Thyroid gland (tissue), 4 donors: ENCODE measurements around the gene DOCK10. TPM values are rescaled to one million over a fixed set of nuclear protein-coding genes. Genes with fewer than 3 reads are reported as not detected.

ENCODE experiments used
- DNase-seq, 2 donors: peaks; one replicate each; pipeline ENCODE4 v3.0.0-alpha.2; 2019
- H3K27ac ChIP-seq, 3 donors: fragments of 200-600 bp; sonication (generic); 1 replicate in 2 of 3; 2 replicates in 1 of 3; pipeline ENCODE4 v1.5.1; 2016 to 2019; ENCODE audit warnings: mild to moderate bottlenecking in 1 of 3, moderate library complexity in 1 of 3
- H3K27me3 ChIP-seq: fragments of 200-600 bp; sonication (generic); one replicate; pipeline ENCODE4 v1.5.1; 2019
- H3K36me3 ChIP-seq, 2 donors: fragments of 200-600 bp; sonication (generic); one replicate each; pipeline ENCODE4 v1.5.1; 2016 to 2019
- H3K4me1 ChIP-seq, 2 donors: fragments of 200-600 bp; sonication (generic); one replicate each; pipeline ENCODE4 v1.5.1; 2017 to 2019
- H3K4me3 ChIP-seq, 3 donors: fragments of 200-600 bp; sonication (generic); replicated peaks in 1 of 3; 1 replicate in 2 of 3; 2 replicates in 1 of 3; pipeline ENCODE4 v1.5.1; 2016; ENCODE audit warnings: mild to moderate bottlenecking in 1 of 3
- H3K9me3 ChIP-seq: fragments of 200-600 bp; sonication (generic); one replicate; pipeline ENCODE4 v1.5.1; 2017
- POLR2A ChIP-seq, 2 donors: fragments of 450-650 bp; IDR thresholded peaks; one replicate each; pipeline ENCODE4 v1.6.1; 2017; ENCODE audit warnings: antibody characterized with exemption in 2 of 2, mild to moderate bottlenecking in 2 of 2, moderate library complexity in 1 of 2
- WGBS, 2 donors: methylation state at CpG; one replicate each; pipeline ENCODE4 v1.1.5; 2017; 5-methylcytosine and 5-hydroxymethylcytosine counted together
- intact Hi-C: fragments of 100-400 bp; cut with DNase I; formaldehyde crosslinking; loops from one replicate; pipeline ENCODE4 v1.15.1; 2023
- total RNA-seq, 4 donors: library from RNA; depleted of rRNA; stranded (reverse); fragments of >200 nt; gene quantifications; one replicate each; pipeline ENCODE4 v1.2.3, GENCODE V29; 2016
- TF ChIP-seq, protein P1 (sequence below), 6 experiments: fragments of 200-600 bp in 3 of 6; fragments of 450-650 bp in 3 of 6; sonication (generic) in 3 of 6; IDR thresholded peaks; one replicate each; pipeline ENCODE4 v1.5.1; 2016 to 2019; ENCODE audit warnings: antibody characterized with exemption in 6 of 6, mild to moderate bottlenecking in 2 of 6, inconsistent platforms in 1 of 6, moderate library complexity in 1 of 6

Gene DOCK10
- total RNA-seq, 4 donors from 2014 or later: 4.6 to 8.9 (median 7.1) TPM

DNA sequence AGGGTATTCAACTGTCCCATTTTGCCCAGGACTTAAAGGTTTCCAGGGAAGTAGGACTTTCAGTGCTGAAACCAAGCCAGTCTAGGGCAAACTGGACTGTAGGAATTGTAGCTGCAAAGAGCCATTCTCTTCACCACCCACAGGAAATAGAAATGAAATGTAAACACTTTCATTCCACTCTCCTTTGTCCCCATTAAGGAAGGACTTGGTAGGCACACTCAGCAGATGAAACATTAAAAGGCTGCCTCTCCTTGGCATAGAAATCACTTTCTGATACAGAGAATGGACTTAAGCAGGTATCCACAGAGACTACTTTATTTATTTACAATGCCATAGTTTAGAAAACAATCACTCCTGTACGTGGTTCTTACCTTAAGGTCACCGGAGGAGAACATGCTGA, 223.2 kb downstream of the DOCK10 start:
- no peak overlapping the region for H3K4me3 ChIP-seq
- no peak for DNase-seq
- intact Hi-C loops: no loop called here
- no peaks in the 10 kb centered on the region for H3K4me1 ChIP-seq
- TF ChIP-seq, protein P1, sequence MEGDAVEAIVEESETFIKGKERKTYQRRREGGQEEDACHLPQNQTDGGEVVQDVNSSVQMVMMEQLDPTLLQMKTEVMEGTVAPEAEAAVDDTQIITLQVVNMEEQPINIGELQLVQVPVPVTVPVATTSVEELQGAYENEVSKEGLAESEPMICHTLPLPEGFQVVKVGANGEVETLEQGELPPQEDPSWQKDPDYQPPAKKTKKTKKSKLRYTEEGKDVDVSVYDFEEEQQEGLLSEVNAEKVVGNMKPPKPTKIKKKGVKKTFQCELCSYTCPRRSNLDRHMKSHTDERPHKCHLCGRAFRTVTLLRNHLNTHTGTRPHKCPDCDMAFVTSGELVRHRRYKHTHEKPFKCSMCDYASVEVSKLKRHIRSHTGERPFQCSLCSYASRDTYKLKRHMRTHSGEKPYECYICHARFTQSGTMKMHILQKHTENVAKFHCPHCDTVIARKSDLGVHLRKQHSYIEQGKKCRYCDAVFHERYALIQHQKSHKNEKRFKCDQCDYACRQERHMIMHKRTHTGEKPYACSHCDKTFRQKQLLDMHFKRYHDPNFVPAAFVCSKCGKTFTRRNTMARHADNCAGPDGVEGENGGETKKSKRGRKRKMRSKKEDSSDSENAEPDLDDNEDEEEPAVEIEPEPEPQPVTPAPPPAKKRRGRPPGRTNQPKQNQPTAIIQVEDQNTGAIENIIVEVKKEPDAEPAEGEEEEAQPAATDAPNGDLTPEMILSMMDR (IDR thresholded peaks at IDR 0.05): no peak
- TF ChIP-seq POLR2A (IDR thresholded peaks at IDR 0.05): no peak
- no peaks in the 10 kb centered on the region for H3K9me3 ChIP-seq
- WGBS, 2 donors: 76 to 85% methylated on average over 2 of the region's 2 CpGs
- no peaks in the 10 kb centered on the region for H3K36me3 ChIP-seq
- no peak overlapping the region for H3K27ac ChIP-seq
- no peaks in the 10 kb centered on the region for H3K27me3 ChIP-seq

DNA sequence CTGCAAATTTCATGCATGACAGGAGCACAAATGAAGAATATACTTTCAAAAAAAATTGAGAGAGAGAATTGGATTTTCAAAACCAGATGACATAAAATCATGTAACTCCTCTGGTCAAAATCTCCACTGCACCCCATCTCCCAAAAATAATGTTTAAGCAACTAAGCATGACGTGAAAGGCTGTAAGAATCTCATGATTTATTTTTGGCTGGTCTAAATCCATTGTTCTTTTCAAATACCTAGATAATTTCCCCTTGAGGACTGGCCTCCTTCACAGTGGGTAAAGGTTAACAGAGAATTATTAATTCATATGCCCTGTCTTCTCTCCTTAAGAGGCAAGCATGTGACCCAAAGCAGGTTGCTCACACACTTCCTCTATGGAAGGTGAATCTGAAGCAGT, 224.6 kb downstream of the DOCK10 start:
- no peak for DNase-seq
- intact Hi-C loops: no loop called here
- Histone ChIP-seq H3K9me3 (no peaks in the 10 kb centered on the region), H3K4me3 (no peak overlapping the region), H3K36me3 (no peaks in the 10 kb centered on the region), H3K27ac (no peak overlapping the region), H3K4me1 (no peaks in the 10 kb centered on the region), H3K27me3 (no peaks in the 10 kb centered on the region)
- 91 to 92% methylated on average over 1 of the region's 1 CpG for WGBS, 2 donors
- TF ChIP-seq, protein P1 (IDR thresholded peaks at IDR 0.05): no peak
- no peak for TF ChIP-seq POLR2A (IDR thresholded peaks at IDR 0.05)

DNA sequence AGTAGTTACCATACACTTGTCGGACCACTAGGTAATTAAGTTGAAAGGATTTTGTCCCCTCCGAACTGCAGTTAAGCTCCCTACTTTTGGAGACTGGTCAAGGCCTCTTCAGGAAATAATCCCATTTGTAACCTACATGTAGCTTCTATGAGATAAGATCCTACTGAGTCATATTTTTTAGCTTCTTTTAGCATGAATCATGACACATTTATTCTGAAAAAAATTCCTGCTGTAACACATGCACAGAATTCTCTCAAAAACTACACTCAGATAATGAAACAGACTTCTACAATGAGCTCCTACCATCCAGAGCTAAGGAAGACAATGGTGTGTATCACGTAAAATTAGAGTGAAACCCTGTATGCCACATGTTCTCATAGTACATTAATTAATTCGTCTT, 225.5 kb downstream of the DOCK10 start:
- no peak for DNase-seq
- Histone ChIP-seq H3K27me3 (no peaks in the 10 kb centered on the region), H3K4me1 (no peaks in the 10 kb centered on the region), H3K27ac (no peak overlapping the region), H3K4me3 (no peak overlapping the region), H3K36me3 (no peaks in the 10 kb centered on the region), H3K9me3 (no peaks in the 10 kb centered on the region)
- intact Hi-C loops: no loop called here
- WGBS, 2 donors: 74 to 95% methylated on average over 4 of the region's 4 CpGs
- TF ChIP-seq, protein P1 (IDR thresholded peaks at IDR 0.05): no peak
- no peak for TF ChIP-seq POLR2A (IDR thresholded peaks at IDR 0.05)

DNA sequence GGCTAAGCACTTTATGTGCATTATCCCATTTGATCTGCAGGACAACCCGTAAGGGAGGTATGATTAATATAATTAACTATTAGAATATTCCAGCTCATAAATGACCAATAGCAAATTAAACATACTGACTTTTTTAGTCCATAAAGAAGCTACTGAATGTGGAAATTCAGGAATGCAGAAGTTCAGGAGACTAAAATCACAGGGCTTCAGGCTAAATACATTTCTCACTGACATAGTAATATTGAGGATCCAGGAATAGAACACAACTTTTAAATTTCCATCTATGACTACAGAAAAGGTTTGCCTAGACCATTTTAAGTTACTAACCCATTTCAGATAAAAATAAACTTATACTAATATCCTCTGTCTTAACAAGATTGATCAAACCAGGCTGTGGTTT, 228.7 kb downstream of the DOCK10 start:
- intact Hi-C loops: no loop called here
- no peak for DNase-seq
- 93 to 97% methylated on average over 1 of the region's 1 CpG for WGBS, 2 donors
- Histone ChIP-seq H3K4me1 (no peaks in the 10 kb centered on the region), H3K36me3 (no peaks in the 10 kb centered on the region), H3K9me3 (no peaks in the 10 kb centered on the region), H3K27ac (no peak overlapping the region), H3K4me3 (no peak overlapping the region), H3K27me3 (no peaks in the 10 kb centered on the region)
- TF ChIP-seq, protein P1 (IDR thresholded peaks at IDR 0.05): no peak
- no peak for TF ChIP-seq POLR2A (IDR thresholded peaks at IDR 0.05)

DNA sequence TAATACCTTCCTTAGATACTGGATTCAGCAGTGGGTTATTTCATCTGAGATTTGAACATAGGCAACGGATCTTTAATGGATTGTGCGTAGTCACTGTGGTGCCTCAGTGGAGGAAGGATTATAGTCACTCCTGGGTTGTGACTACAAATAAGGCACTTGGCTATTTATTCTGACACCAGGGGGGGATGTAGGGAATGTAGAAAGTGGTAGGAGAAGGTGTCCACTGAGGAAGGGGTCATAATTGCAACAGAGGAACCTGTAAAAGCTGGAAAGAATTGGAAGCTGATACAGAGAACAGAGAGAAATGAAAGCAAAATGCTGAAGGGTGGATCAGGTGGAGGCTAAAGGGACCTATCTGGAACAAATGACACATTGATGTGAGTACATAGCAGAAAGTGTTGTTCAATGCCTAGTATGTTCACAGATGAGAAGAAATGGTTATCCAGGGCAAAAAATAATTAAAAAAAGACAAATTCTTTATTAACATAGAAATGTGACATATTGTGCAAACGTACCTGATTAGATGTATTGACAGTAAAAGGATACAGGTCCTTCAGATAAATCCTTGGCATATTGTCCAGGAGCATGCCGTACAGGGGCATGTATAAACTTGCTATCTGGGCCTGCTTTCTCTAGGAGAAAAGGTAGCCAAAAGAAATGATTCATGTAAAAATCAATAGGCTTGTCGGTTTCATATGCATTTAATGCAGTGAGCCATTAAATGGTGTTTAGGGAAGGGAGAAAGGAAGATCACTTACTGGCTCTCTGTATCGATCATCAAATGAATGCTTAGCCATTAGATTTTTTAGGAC, 234.9 kb downstream of the DOCK10 start:
- no peak for DNase-seq
- Histone ChIP-seq H3K36me3 (no peaks in the 10 kb centered on the region), H3K4me3 (no peak overlapping the region), H3K27ac (no peak overlapping the region), H3K9me3 (no peaks in the 10 kb centered on the region), H3K27me3 (no peaks in the 10 kb centered on the region), H3K4me1 (no peaks in the 10 kb centered on the region)
- TF ChIP-seq, protein P1 (IDR thresholded peaks at IDR 0.05): no peak
- no peak for TF ChIP-seq POLR2A (IDR thresholded peaks at IDR 0.05)
- intact Hi-C loops: no loop called here
- whole genome bisulfite sequencing, 2 donors: 88 to 95% methylated on average over 6 of the region's 6 CpGs
